Smooth muscle cell (in vitro differentiated cells): ENCODE data around the gene DKC1. TPM values are rescaled to one million over a fixed set of nuclear protein-coding genes. Genes with fewer than 3 reads are reported as not detected.
A peak's percentile ranks its signal among the peaks of the same experiment; 100 is the strongest.

Source experiments
- DNase-seq: peaks from one replicate; lab custom pipeline; 2025; ENCODE audit not compliant: unreplicated experiment; lab: John Stamatoyannopoulos, UW
- H2AFZ ChIP-seq: fragments of 200-600 bp; sonication (generic); 2 replicates; pipeline ENCODE4 v1.6.0; 2016; ENCODE audit warnings: antibody characterized with exemption, low read depth, mild to moderate bottlenecking
- H3F3A ChIP-seq: fragments of 200-600 bp; sonication (generic); 2 replicates; pipeline ENCODE4 v1.6.0; 2017; ENCODE audit warnings: antibody characterized with exemption, low read depth
- H3K27ac ChIP-seq: fragments of 200-600 bp; sonication (generic); 2 replicates; pipeline ENCODE4 v1.5.1; 2016; ENCODE audit warnings: low read depth, mild to moderate bottlenecking
- H3K27me3 ChIP-seq: fragments of 200-600 bp; sonication (generic); 2 replicates; pipeline ENCODE4 v1.6.1; 2016; ENCODE audit warnings: low read depth, mild to moderate bottlenecking
- H3K36me3 ChIP-seq: fragments of 200-600 bp; sonication (generic); 2 replicates; pipeline ENCODE4 v1.5.1; 2016; ENCODE audit warnings: low read depth
- H3K4me1 ChIP-seq: fragments of 200-600 bp; sonication (generic); 2 replicates; pipeline ENCODE4 v1.5.1; 2016; ENCODE audit warnings: low read depth
- H3K4me2 ChIP-seq: fragments of 200-600 bp; sonication (generic); 2 replicates; pipeline ENCODE4 v1.6.0; 2016; ENCODE audit warnings: mild to moderate bottlenecking
- H3K4me3 ChIP-seq: fragments of 200-600 bp; sonication (generic); 2 replicates; pipeline ENCODE4 v1.5.1; 2016; ENCODE audit warnings: mild to moderate bottlenecking
- H3K79me2 ChIP-seq: fragments of 200-600 bp; sonication (generic); 2 replicates; pipeline ENCODE4 v1.6.0; 2016; ENCODE audit warnings: low read depth, mild to moderate bottlenecking
- H3K9ac ChIP-seq: fragments of 200-600 bp; sonication (generic); 2 replicates; pipeline ENCODE4 v1.6.0; 2016; ENCODE audit warnings: low read depth
- H3K9me3 ChIP-seq: fragments of 200-600 bp; sonication (generic); replicated peaks from 2 replicates; pipeline ENCODE4 v1.5.1; 2016; ENCODE audit warnings: low read depth
- H4K20me1 ChIP-seq: fragments of 200-600 bp; sonication (generic); 2 replicates; pipeline ENCODE4 v1.6.0; 2016; ENCODE audit warnings: low read depth
- WGBS: methylation state at CpG from one replicate; pipeline ENCODE4 v1.1.7; 2016; ENCODE audit warnings: low lambda C conversion rate; 5-methylcytosine and 5-hydroxymethylcytosine counted together
- polyA plus RNA-seq: library from polyadenylated mRNA; unstranded; fragments of >200 nt; fragmentation: Nextera tagmentation; extraction: Ambion mirVana; gene quantifications from 2 replicates; pipeline ENCODE4 v1.2.1, GENCODE V29; 2016
- total RNA-seq: library from RNA; depleted of rRNA; stranded (reverse); fragments of >200 nt; gene quantifications from 2 replicates; pipeline ENCODE4 v1.2.3, GENCODE V29; 2014
- TF ChIP-seq, protein P1 (sequence below): fragments of 200-600 bp; sonication (generic); IDR thresholded peaks from 2 replicates; pipeline ENCODE4 v1.5.1; 2017; ENCODE audit warnings: borderline replicate concordance, mild to moderate bottlenecking, antibody characterized with exemption; ENCODE audit not compliant: insufficient read depth, poor library complexity, severe bottlenecking

Gene DKC1
- total and polyA plus RNA-seq, 2 experiments from 2014 or later, result 18.7 to 35.1 TPM

DNA sequence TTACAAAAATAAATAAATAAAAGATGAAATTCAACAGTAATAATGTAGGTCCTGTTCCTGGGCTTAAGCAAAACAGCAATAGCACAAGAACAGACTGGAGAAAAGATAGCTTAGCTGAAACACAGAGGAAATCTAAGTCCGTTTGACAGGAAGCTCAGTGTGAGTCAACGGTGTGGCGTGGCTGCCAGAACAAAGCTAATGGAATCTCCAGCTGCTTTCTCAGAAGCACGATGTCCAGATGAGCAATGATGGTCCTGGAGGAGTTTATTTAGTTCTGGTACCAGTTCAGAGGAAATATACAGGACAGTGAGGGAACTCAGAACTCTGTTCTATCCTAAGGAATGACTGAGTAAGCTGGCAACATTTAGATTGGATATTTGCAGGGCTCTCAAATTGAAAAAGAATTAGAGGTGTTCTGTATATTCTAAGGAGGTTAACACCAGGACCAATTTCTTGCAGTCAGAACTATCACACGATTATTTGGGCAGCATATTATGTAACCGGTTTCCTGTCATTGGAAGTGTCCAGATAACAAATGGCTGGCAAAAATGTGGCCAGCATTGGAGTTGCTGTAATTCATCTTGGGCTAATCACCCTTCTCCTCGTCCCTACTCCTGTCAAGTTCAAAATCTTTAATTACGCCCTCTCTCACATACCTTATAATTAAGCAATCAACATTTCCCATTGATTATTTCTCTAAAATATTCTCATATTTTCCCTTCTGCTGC is 24.5 kb upstream of the DKC1 start:
- Histone ChIP-seq H3K27ac (peak overlapping the region; percentile 90), H3K4me1 (no peaks in the 10 kb centered on the region), H3K9me3 (no peaks in the 10 kb centered on the region), H3K4me3 (no peak overlapping the region), H3K4me2 (no peak overlapping the region), H3K9ac (no peak overlapping the region), H3F3A (no peaks in the 10 kb centered on the region), H4K20me1 (no peaks in the 10 kb centered on the region), H2AFZ (no peak overlapping the region), H3K27me3 (no peaks in the 10 kb centered on the region), H3K36me3 (no peaks in the 10 kb centered on the region), H3K79me2 (no peaks in the 10 kb centered on the region)
- no peak for DNase-seq
- TF ChIP-seq, protein P1, sequence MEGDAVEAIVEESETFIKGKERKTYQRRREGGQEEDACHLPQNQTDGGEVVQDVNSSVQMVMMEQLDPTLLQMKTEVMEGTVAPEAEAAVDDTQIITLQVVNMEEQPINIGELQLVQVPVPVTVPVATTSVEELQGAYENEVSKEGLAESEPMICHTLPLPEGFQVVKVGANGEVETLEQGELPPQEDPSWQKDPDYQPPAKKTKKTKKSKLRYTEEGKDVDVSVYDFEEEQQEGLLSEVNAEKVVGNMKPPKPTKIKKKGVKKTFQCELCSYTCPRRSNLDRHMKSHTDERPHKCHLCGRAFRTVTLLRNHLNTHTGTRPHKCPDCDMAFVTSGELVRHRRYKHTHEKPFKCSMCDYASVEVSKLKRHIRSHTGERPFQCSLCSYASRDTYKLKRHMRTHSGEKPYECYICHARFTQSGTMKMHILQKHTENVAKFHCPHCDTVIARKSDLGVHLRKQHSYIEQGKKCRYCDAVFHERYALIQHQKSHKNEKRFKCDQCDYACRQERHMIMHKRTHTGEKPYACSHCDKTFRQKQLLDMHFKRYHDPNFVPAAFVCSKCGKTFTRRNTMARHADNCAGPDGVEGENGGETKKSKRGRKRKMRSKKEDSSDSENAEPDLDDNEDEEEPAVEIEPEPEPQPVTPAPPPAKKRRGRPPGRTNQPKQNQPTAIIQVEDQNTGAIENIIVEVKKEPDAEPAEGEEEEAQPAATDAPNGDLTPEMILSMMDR, result no peak
- WGBS, result 47% methylated on average over 8 of the region's 8 CpGs

DNA sequence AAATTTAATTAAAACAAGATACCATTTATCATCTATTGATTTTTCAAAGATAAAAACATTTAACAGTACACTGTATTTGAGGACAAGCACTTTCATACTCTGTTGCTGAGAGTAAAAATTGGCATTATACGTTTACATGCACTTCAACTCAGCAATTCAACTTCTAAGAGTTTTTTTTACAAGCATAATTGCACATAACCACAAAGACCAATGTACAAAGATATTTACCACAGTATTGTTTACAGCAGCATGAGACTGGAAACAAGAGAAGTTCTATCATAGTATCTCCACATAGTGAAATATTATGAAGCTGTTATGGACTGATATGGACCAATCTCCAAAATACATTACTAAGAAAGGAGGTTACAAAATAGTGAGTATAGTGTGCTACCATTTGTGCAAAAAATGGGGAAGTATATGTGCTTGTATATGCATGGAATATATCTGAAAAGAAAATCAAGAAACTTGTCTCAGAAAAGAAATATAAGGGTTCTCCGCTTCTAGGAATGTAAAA is 22.7 kb upstream of the DKC1 start:
- Histone ChIP-seq H3K4me3 (no peak overlapping the region), H3K9ac (no peak overlapping the region), H3K4me2 (no peak overlapping the region), H3K36me3 (no peaks in the 10 kb centered on the region), H3K27me3 (no peaks in the 10 kb centered on the region), H3K79me2 (no peaks in the 10 kb centered on the region), H3K9me3 (no peaks in the 10 kb centered on the region), H4K20me1 (no peaks in the 10 kb centered on the region), H3K27ac (no peak overlapping the region), H3F3A (no peaks in the 10 kb centered on the region), H2AFZ (no peak overlapping the region), H3K4me1 (no peaks in the 10 kb centered on the region)
- WGBS, result 73% methylated on average over 2 of the region's 2 CpGs
- DNase-seq, result no peak
- TF ChIP-seq, protein P1, result no peak

DNA sequence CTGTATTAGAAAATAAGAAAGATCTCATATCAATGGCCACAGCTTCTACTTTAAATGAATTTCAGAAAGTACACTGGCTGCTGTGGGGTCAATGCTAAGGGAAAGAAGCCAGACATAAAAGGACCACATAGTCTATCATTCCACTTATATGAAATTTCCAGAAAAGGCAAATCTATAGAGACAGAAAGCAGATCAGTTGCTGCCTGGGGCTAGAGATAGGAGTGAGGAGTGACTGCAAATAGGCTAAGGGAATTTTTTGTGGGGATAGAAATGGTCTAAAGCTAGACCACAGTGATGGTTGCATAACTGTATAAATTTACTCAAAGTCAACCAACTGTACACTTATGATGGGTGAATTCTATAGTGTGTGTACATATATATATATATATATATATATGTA is 20.1 kb upstream of the DKC1 start:
- Histone ChIP-seq H4K20me1 (no peaks in the 10 kb centered on the region), H3K4me1 (no peaks in the 10 kb centered on the region), H3K9me3 (no peaks in the 10 kb centered on the region), H3K27ac (no peak overlapping the region), H3K4me3 (no peak overlapping the region), H3K36me3 (no peaks in the 10 kb centered on the region), H3K4me2 (no peak overlapping the region), H2AFZ (no peak overlapping the region), H3K27me3 (no peaks in the 10 kb centered on the region), H3K79me2 (no peaks in the 10 kb centered on the region), H3F3A (no peaks in the 10 kb centered on the region), H3K9ac (no peak overlapping the region)
- no peak for DNase-seq
- TF ChIP-seq, protein P1, result no peak
